Endothelial cell of umbilical vein (primary cell): Measurements from ENCODE around the gene DGCR2. TPM values are rescaled to one million over a fixed set of nuclear protein-coding genes. Genes with fewer than 3 reads are reported as not detected.

Source experiments
- BruUV-seq: library from RNA; stranded (reverse); fragments of 400-500 nt; replicated peaks from 2 replicates; lab custom pipeline; 2021; lab: Mats Ljungman, UMichigan
- CTCF ChIA-PET: fragments of 300-600, 350-600 bp; sonication (Branson Sonifier 250); formaldehyde crosslinking; loops from one replicate; lab custom pipeline; 2021; ENCODE audit warnings: antibody characterized with exemption, inconsistent platforms; lab: Charles Lee
- POLR2A ChIA-PET: fragments of 300-600, 350-600 bp; sonication (Branson Sonifier 250); formaldehyde crosslinking; loops from one replicate; lab custom pipeline; 2021; ENCODE audit warnings: antibody characterized with exemption, inconsistent platforms; lab: Charles Lee
- DNase-seq: peaks from one replicate; pipeline ENCODE4 v3.0.0-alpha.2; 2011; ENCODE audit warnings: low read depth, low spot score
- FAIRE-seq: peaks from 2 replicates; lab custom pipeline; 2011; peaks lifted over from hg19 to GRCh38; lab: Jason Lieb, UNC
- H2AFZ ChIP-seq: 2 replicates; pipeline ENCODE4 v1.6.0; 2012; ENCODE audit warnings: low read depth, low read length, control low read depth, inconsistent platforms
- H3K27ac ChIP-seq: 2 replicates; pipeline ENCODE4 v1.5.1; 2011; ENCODE audit warnings: low read depth, mild to moderate bottlenecking, control low read depth, low read length, moderate library complexity; ENCODE audit not compliant: insufficient read depth
- H3K27me3 ChIP-seq, 2 experiments: 2 replicates each; pipeline versions ENCODE4 v1.6.0 to v1.6.1; 2011; ENCODE audit warnings: low read length in 2 of 2, mixed read lengths in 1 of 2; ENCODE audit not compliant: control insufficient read depth in 2 of 2, insufficient read depth in 2 of 2
- H3K36me3 ChIP-seq, 2 experiments: 2 replicates in 1 of 2; 3 replicates in 1 of 2; pipeline ENCODE4 v1.5.1; 2011; ENCODE audit warnings: low read length in 2 of 2, mild to moderate bottlenecking in 1 of 2, moderate library complexity in 1 of 2; ENCODE audit not compliant: control insufficient read depth in 2 of 2, insufficient read depth in 2 of 2; ENCODE audit errors: extremely low read depth in 1 of 2
- H3K4me1 ChIP-seq: 3 replicates; pipeline ENCODE4 v1.5.1; 2011; ENCODE audit warnings: mild to moderate bottlenecking, low read length; ENCODE audit not compliant: control insufficient read depth, insufficient read depth; ENCODE audit errors: extremely low read depth
- H3K4me2 ChIP-seq: 2 replicates; pipeline ENCODE4 v1.6.1; 2011; ENCODE audit warnings: low read length, control low read depth, mixed read lengths; ENCODE audit not compliant: insufficient read depth
- H3K4me3 ChIP-seq, 3 experiments: fragments of 200-600 bp in 1 of 3; sonication (generic), shearing (Covaris generic) in 1 of 3; replicated peaks in 1 of 3; 2 replicates each; pipeline ENCODE4 v1.5.1; 2011 to 2016; ENCODE audit warnings: control low read depth in 3 of 3, low read length in 3 of 3, mild to moderate bottlenecking in 2 of 3, inconsistent platforms in 1 of 3, low read depth in 1 of 3, moderate library complexity in 1 of 3; ENCODE audit not compliant: insufficient read depth in 1 of 3
- H3K79me2 ChIP-seq: 2 replicates; pipeline ENCODE4 v1.6.0; 2012; ENCODE audit warnings: low read length, inconsistent platforms; ENCODE audit not compliant: control insufficient read depth, insufficient read depth
- H3K9ac ChIP-seq: replicated peaks from 2 replicates; pipeline ENCODE3; 2011; ENCODE audit warnings: low read length, control low read depth; ENCODE audit not compliant: insufficient read depth; ENCODE audit errors: extremely low read depth
- H3K9me1 ChIP-seq: replicated peaks from 3 replicates; pipeline ENCODE4 v1.6.0; 2011; ENCODE audit warnings: mild to moderate bottlenecking, low read length; ENCODE audit not compliant: control insufficient read depth, insufficient read depth; ENCODE audit errors: extremely low read depth
- H3K9me3 ChIP-seq: replicated peaks from 2 replicates; pipeline ENCODE4 v1.5.1; 2012; ENCODE audit warnings: low read length, inconsistent platforms; ENCODE audit not compliant: control insufficient read depth, insufficient read depth
- H4K20me1 ChIP-seq: replicated peaks from 2 replicates; pipeline ENCODE3; 2011; ENCODE audit warnings: mild to moderate bottlenecking, low read length; ENCODE audit not compliant: control insufficient read depth, insufficient read depth; ENCODE audit errors: extremely low read depth
- EZH2 ChIP-seq: IDR thresholded peaks from 2 replicates; pipeline ENCODE4 v1.6.1; 2012; ENCODE audit warnings: borderline replicate concordance, low read depth, mild to moderate bottlenecking, moderate library complexity, low read length, inconsistent platforms; ENCODE audit not compliant: severe bottlenecking
- FOS ChIP-seq: IDR thresholded peaks from 2 replicates; pipeline ENCODE4 v1.6.1; 2011; ENCODE audit warnings: mild to moderate bottlenecking, low read length, moderate library complexity, borderline replicate concordance; ENCODE audit not compliant: insufficient read depth
- GATA2 ChIP-seq: IDR thresholded peaks from 2 replicates; pipeline ENCODE4 v1.7.0; 2011; ENCODE audit warnings: low read depth, mild to moderate bottlenecking, moderate library complexity, mixed read lengths, low read length; ENCODE audit not compliant: insufficient read length, insufficient read depth
- JUN ChIP-seq: IDR thresholded peaks from 2 replicates; pipeline ENCODE4 v1.6.1; 2011; ENCODE audit warnings: borderline replicate concordance, low read depth; ENCODE audit not compliant: insufficient read length, insufficient read depth
- MYC ChIP-seq: IDR thresholded peaks from one replicate; pipeline ENCODE4 v1.6.1; 2011; ENCODE audit warnings: mild to moderate bottlenecking, low read depth, low read length
- POLR2A ChIP-seq: IDR thresholded peaks from 2 replicates; pipeline ENCODE4 v1.6.1; 2012; ENCODE audit warnings: low read depth, mild to moderate bottlenecking, control low read depth, low read length
- POLR2AphosphoS5 ChIP-seq: IDR thresholded peaks from 2 replicates; pipeline ENCODE4 v1.6.1; 2012; ENCODE audit warnings: low read depth, mild to moderate bottlenecking, control low read depth, low read length, moderate library complexity; ENCODE audit not compliant: insufficient read depth
- dilution Hi-C: fragments of 300-500 bp; cut with MboI; formaldehyde crosslinking; loops from one replicate; pipeline ENCODE4 v1.15.0; 2019; ENCODE audit warnings: low sequenced_read_pairs; ENCODE audit not compliant: extremely low pct_ligation_motif_present
- intact Hi-C: fragments of 100-400 bp; cut with micrococcal nuclease; formaldehyde crosslinking; loops from one replicate; pipeline ENCODE4 v1.10.0; 2022
- polyA plus RNA-seq, 4 experiments: library from polyadenylated mRNA; depleted of rRNA in 3 of 4; stranded (reverse) in 3 of 4; unstranded in 1 of 4; fragments of >200 nt; gene quantifications; 2 replicates each; pipeline versions ENCODE4 v1.2.1 to v1.2.3, GENCODE V29; 2011 to 2012; ENCODE audit warnings: missing spikeins in 1 of 4
- total RNA-seq: library from RNA; stranded (reverse); gene quantifications from 2 replicates; pipeline ENCODE4 v1.2.3, GENCODE V29; 2021
- TF ChIP-seq, protein P1 (sequence below), 2 donors: IDR thresholded peaks; 1 replicate in 1 of 2; 2 replicates in 1 of 2; pipeline ENCODE4 v1.5.1; 2011; ENCODE audit warnings: low read length in 2 of 2, mild to moderate bottlenecking in 2 of 2, moderate library complexity in 2 of 2, control low read depth in 1 of 2, inconsistent platforms in 1 of 2, low read depth in 1 of 2; ENCODE audit not compliant: insufficient read depth in 1 of 2; ENCODE audit errors: extremely low read depth in 1 of 2
- TF ChIP-seq, protein P2 (sequence below): IDR thresholded peaks from 2 replicates; pipeline ENCODE4 v1.6.1; 2011; ENCODE audit not compliant: insufficient read depth, insufficient read length

Gene DGCR2
- total and polyA plus RNA-seq, 2 donors (not counting 3 experiments of a cell fraction or from before 2014, with no cell fraction given): 44.8 to 51.2 TPM

DNA sequence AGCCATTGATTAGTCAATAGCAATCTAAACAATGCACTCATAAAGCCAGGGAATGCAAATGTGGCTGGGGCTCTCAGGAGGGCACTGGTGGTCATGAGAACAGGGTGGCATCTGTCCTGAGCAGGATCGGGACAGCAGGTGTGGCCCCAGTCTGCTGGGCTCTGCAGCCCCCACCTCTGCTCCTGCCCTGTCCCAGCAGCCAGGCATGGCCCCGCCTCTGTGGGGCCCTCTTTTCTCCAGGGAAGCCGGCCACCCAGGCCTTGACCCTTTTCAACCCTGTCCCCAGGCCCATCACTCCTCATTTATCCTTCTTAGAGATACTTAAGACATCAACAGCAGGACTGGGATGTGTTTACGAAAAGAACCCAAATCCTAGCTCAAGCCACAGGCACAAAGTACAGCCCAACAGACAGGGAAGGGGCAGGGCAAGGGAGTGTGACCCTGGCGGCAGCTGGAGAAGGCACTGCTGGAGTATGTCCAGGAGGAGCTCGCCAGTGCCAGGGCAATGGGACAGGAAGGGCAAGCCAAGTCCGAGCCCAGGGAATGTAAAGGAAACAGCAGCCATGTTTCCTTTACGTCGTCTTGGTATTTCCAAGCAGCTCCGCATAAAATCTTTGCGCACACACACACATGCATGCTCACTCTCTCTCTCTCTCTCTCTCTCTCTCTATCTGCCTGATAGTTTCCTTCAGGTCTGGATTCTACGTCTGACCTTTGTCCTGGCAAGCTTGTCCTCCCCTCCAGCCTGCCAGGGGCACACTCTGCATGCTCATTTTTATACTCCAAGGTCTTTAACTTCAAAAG lies 59.9 kb downstream of the DGCR2 start:
- TF ChIP-seq JUN (no peak), FOS (no peak), MYC (no peak), POLR2AphosphoS5 (no peak), POLR2A (no peak), GATA2 (no peak), EZH2 (no peak)
- TF ChIP-seq, protein P1, sequence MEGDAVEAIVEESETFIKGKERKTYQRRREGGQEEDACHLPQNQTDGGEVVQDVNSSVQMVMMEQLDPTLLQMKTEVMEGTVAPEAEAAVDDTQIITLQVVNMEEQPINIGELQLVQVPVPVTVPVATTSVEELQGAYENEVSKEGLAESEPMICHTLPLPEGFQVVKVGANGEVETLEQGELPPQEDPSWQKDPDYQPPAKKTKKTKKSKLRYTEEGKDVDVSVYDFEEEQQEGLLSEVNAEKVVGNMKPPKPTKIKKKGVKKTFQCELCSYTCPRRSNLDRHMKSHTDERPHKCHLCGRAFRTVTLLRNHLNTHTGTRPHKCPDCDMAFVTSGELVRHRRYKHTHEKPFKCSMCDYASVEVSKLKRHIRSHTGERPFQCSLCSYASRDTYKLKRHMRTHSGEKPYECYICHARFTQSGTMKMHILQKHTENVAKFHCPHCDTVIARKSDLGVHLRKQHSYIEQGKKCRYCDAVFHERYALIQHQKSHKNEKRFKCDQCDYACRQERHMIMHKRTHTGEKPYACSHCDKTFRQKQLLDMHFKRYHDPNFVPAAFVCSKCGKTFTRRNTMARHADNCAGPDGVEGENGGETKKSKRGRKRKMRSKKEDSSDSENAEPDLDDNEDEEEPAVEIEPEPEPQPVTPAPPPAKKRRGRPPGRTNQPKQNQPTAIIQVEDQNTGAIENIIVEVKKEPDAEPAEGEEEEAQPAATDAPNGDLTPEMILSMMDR (IDR thresholded peaks at IDR 0.05; ENCODE audit: extremely low read depth in 1 of 2, insufficient read depth in 1 of 2, low read depth in 1 of 2, low read length in 2 of 2): no peak
- TF ChIP-seq, protein P2, sequence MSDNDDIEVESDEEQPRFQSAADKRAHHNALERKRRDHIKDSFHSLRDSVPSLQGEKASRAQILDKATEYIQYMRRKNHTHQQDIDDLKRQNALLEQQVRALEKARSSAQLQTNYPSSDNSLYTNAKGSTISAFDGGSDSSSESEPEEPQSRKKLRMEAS: no peak
- FAIRE-seq (peak; percentile 58), DNase-seq (peak; percentile 57)
- POLR2A ChIA-PET: interaction anchor here (0.6 kb wide), 1 partner anchor 156 kb away, joined by 3 read pairs; the partner anchor contains the start of gene DGCR6
- Histone ChIP-seq H4K20me1 (no peaks in the 10 kb centered on the region), H3K9ac (no peak overlapping the region), H3K4me1 (peaks cover 8% of the 10 kb centered on the region), H3K4me3 (no peak overlapping the region), H3K4me2 (no peak overlapping the region), H3K27ac (peak overlapping the region; percentile 12), H3K9me3 (no peaks in the 10 kb centered on the region), H3K9me1 (no peaks in the 10 kb centered on the region), H3K36me3 (peaks cover 2 to 43% of the 10 kb centered on the region in 2 experiments), H2AFZ (no peak overlapping the region), H3K27me3 (no peaks in the 10 kb centered on the region), H3K79me2 (no peaks in the 10 kb centered on the region)
- BruUV-seq: no TSS peak
- CTCF ChIA-PET: interaction anchor here (0.6 to 1.9 kb wide), 3 partner anchors 11 to 27 kb away, joined by 3 to 5 read pairs (median 3); no protein-coding TSS in a partner anchor
- dilution Hi-C loops: no loop called here
- intact Hi-C loops: no loop called here
